HG03457 (cell line): ENCODE results near the gene EIF2B2.
A peak's percentile ranks its signal among the peaks of the same experiment; 100 is the strongest.

Experiments used
- ATAC-seq: cut with Tn5 transposase; IDR thresholded peaks from one replicate; pipeline ENCODE4 v1.9.1; 2021; ENCODE audit warnings: moderate number of reproducible peaks; ENCODE audit not compliant: unreplicated experiment

The EIF2B2 gene

DNA sequence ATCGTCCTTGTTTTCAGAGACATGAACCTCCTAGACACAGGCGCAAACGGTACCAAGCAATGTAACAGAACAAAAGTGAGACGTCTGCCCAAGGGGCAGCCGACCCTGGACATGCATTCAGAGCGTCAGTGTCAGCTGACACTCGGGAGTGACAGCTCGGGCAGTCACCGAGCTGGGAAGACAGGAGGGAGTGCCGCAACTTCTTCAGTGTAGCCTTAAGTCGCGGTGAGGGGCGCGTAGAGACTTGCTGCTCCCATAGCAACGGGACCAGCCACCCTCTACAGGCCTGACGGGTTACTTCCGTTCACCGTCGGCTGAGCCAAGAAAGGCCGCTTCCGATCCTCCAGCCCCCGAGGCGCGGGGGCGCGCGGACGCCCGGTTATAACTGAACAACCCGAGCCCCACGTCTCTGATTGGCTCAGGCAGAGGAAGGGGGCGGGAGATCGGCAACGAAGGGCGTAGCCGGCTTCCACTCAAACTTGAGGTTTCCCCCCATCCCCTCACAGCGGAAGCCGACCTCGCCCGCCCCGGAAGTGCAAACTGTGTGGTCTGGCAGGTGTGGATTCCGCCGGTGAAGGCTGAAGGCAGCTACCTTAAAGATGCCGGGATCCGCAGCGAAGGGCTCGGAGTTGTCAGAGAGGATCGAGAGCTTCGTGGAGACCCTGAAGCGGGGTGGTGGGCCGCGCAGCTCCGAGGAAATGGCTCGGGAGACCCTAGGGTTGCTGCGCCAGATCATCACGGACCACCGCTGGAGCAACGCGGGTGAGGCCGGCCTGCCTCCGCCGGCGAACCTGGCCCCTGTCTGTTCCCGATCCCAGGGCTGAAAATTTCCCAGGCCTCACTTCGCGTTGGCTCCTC lies at the start of gene EIF2B2:
Gene EIF2B2 (plus strand): TSS at position 530 of the 858 bp plus-strand sequence. CDS start 70 bp downstream, at position 600.
- ATAC-seq, result peak; percentile 91

DNA sequence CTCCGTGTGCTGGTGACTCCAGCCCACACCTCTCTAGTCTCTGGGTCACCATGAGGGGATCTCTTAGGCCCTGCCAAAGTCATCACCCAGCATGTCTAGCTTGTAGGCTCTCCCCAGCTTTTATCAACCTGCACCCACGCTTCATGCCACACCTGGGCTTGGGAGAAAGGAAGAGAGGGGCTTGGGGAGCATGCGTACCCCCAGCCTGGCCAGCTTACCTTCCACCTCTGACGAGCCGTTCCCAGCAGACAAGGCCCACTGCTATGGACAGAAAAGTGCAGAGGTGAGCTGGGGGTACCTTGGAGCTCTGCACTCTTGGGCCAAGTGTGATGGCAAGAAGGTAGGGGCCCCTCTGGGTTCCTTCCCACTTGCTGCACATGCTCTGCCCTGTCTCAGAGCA lies 49.0 kb upstream of the EIF2B2 start:
- no peak for ATAC-seq

DNA sequence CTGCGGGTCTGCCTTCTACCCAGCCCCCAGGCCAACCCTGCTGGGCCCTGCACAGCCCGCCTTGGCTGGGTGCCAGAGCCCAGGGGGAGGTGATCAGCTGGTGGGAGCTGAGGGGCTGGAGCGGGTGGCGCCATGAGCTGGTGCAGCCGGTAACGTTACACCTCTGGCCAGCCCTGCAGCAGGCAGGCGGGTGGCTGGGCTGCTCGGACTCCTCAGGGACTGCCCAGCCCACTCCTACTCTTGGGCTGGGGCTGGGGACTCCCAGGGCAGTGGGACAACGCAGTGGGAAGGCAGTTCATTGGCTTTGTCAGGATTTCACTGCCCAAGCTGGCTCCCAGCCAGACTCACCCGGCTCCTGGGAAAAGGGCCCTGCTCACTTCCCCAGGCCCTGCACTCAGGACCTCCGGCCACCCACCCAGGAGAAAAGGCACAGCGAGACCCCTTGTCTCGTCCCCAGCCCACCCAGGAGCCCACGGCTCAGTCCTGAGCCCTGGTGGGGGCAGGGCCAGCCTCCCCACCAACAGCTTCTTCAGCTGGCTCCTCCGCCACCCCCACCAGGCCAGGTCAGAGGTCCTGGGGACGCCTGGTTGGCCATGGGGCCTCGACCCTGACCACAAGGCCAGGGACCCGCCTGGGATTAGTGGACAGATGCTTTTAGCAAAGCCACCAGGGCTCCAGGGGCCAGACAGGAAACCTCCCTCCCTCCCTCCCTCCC lies 48.3 kb upstream of the EIF2B2 start:
- ATAC-seq, result no peak

DNA sequence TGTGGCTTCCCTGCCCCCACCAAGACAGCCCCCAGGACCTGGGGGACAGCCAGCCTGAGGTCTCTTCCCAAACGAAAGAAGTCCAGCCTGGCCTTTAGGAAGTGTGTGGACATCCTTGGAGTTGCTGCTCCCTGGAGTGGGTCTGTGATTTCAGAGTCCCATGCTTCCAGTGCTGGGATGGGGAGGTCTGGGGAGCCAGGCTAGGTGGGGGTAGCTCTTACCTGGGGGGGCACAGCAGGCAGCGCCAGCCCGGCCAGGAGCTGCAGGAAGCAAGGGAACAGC lies 47.8 kb upstream of the EIF2B2 start:
- ATAC-seq, result no peak

DNA sequence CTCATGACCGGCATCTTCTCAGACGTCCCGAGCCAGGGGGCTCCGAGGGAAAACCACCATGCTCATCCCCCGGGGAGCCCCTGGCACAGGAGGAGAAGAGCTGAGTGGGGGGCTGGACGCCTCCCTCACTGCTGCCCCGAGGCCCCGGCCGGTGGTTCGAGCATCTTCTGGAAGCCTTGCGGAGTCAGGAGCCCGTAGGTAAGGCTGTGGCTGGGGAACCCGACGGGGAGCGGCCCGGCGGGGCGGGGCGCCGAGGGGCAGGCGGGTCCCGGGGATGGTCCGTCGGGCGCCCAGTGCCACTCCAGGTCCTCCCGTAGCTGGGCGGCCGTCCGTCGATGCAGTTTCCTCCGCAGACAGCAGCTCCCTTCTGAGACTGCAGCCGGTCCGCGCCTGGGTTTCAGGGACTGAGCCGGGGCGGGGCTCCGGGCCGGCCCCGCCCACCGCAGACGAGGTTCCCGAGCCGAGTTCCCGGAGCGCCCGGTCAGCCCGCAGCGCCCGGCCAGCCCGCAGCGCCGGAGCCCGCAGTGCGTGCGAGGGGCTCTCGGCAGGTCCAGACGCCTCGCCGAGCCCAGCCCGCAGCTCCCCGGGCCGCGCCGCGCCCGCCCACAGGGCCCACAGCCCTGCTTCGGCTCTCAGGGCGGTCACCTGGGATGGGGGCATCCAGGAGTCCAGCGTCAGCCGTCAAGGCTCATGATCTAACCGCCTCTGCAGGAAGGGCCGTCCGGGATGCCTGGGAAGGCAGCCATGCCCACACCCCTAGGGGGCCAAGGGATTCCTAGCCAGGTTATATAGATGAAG lies 47.3 kb upstream of the EIF2B2 start, which contains the start of gene PGF:
Gene PGF (minus strand): TSS at position 369 of the 798 bp plus-strand sequence. CDS start 355 bp downstream, at position 14.
- no peak for ATAC-seq

DNA sequence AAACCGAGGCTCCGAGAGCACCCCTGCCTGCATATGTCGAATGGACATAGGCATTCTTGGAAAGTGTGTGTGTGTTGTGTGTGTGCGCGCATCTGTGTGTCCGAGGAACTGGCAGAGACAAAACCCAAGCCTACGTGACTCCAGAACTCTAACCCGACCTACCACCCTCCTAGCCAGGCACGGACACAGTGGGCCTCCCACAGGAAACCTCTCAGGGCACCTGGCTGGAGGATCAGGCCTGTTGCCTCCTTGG lies 46.8 kb upstream of the EIF2B2 start:
- no peak for ATAC-seq

DNA sequence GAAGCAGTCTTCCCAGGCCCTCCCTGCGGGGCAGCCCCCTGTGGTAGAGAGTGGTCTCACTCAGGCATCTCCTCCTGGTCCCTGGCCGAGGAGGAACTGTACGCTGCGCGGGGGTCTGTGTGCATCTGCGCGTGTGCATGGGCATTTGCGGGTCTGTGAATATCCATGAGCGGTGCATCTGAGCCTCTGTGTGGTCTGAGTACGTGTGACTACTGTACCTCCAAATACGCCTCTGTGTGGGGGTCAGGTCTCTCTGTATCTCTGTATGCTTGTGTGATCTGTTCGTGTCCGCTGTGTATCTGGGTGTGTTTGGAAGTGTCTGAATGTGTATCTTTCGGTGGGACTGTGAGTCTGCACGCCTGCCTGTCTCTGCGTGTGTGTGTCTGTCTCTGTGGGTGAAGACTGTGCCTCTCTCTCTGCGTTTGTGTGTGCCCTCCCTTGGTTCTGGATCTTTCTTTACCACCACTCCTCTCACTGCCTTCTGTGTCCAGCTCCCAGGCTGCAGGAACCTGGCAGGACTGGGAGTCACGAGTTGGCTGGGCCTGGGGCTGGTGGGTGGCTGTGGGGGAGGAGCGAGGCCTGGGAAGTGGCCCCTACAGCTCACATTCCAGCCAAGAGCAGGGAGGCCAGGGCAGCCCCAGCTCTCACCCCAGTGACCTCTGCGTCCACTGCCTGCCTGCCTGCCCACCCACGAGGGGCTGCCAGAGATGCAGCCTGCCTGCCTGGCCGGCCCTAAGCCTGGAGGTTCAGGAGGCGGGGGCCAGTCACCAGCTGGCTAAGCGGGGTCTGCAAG lies 46.2 kb upstream of the EIF2B2 start:
- ATAC-seq, result no peak

DNA sequence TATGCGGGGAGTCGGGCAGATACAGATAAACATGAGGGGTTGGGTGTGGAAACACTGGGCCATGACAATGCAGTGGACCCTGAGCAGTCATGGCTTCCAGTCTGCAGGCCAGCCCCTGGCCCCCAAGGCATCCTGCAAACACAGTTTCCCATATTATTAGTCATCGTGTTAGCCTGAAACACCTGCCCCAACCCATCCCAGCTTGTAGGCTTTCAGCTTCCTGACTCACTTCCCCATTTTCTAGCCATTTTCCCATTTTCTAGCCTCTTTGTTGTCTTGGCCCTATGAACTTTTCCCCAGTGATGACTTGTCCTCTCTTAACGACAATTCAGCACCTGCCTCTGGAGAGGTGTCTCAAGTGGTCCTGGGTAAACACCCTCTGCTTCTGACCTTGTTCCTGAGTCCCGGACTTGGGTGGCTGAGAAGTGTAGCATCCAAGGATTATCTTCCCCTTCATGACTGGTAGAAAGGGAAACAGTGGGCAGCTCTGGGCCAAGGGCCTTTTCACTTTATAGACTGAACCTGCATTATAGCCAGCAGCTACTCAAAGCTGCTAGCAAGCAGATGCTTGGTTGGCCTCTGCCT lies 43.0 kb upstream of the EIF2B2 start:
- ATAC-seq, result no peak

DNA sequence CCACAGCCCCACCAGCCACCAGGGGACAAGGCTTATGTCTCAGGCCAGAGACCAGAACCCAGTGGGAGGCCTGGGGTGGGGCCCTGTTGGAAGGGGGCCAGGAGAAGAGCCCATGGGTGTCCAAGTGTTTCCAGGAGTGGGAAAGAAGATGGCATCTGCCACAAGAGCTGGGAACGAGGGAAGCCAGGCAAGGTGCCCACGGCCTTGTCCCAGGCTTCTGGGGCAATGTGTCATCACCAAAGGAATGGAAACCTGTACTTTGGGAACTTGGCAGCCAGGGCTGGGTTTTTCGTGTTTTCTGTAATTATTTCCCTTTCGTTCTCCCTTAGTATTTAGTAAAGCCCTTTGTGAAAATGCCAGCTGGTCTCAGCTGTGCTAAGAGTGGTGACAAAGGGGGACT lies 42.0 kb upstream of the EIF2B2 start:
- no peak for ATAC-seq

DNA sequence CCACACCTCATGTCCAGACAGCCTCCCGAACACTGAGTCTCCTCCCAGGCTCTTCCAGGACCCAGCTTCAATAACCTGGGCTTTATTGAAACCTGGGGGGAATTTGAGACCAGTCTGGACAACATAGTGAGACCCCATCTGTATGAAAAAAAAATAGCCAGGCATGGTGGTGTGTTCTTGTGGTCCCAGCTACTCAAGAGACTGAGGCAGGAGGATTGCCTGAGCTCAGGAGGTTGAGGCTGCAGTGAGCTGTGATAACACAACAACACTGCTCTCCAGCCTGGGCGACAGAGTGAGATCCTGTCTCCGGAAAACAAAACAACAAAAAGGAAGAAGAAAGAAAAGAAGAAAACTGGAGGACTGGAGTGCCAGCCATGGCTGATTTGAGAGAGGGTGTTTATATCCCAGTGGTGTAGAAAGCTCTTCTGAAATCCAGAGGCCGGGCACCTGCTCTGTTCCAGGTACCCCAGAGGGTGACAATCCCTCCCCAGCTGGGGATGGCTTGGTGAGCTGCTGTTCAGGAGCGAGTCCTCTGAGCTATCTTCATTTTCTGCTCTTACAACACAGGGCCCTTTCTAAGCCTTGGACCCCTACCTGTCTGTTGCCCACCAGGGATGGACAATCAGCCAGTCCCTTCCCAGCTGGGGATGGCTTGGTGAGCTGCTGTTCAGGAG lies 41.3 kb upstream of the EIF2B2 start:
- ATAC-seq, result no peak

DNA sequence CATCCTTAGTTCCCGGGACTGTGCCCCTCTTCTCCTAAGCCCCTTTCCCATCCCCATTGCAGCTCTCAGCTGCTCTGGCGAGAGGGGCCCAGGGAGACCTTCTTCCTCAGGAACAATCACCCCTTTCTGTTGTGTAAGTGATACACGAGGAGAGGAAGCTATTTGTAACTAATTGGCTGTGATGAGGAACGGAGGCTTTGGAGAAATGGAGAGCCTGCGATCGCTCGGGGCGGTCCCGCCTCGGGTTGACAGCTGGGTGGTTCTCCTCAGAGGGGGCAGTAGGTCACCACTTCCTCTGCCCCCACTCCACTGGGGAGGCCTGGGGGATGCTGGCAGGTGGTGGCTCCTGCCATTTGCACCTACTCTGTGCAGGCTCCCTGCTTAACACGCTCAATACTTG lies 40.7 kb upstream of the EIF2B2 start:
- ATAC-seq, result no peak

DNA sequence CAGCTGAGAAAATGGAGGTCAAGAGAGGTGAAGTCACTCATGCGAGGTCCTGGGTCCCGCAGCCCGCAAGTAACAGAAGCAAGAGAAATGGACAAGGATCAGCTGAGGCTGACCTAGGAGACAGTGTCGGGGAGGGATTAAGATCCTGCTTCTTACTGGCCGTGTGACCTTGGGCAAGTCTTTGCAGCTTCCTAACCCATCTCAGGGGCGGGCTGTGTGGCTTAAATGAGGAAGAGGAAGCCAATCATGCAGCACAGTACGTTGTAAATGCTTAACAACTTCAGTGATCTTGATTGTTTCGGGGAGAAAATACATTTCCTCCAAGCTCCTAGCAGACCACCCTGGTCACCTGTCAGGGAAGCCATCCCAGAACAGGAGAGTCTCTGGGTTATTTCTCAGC lies 40.2 kb upstream of the EIF2B2 start:
- no peak for ATAC-seq

DNA sequence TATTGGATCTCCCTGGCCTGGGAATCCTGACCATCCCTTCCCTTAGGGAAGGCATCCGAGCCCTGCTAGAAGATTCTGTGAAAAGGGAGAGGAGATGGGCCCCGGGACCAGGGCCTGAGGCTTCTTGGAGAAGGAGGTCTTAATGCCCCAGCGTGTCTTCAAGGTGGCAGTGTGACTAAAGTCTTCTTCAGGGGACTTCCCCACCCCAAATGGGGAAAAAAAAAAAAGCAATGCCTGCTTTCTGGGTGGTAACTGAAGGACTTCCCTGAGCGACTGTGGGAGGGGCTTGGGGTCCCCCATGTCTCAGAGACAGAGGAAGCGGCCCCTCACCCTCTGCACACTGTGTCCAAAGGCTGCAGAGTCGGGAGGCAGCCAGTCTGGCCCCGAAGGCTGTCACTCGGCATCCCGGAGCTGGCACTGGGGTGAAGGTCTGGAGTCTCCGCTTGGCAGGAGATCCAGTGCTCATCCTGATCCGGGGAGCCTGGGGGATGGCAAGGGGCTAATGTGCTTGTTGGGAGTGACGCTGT lies 39.5 kb upstream of the EIF2B2 start:
- no peak for ATAC-seq

DNA sequence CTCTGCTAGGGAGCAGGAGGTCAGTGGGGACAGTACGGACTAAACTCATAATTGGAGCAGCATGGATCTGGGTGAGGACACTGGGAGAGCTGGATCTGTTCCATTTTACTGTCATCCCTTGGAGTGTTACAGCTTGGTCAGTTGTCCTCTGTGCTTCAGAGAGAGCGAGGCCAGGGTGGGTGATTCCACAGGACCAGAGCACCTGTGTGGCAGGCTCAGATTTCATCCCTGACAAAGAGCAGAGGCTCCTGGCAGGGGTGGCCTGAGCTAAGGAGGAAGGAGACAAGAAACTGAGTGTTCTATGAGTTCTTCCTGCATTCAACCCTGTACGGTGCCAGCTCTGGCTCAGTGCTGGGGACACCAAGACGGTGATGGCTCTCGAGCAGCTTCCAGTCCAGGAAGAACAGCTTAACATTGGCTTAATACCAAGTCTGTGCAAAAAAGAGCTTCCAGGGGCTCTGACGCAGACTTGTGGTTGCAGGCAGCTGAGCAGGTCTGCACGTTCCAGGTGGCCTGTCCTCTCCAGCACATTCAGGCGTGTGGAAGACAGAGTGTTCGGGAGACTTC lies 38.9 kb upstream of the EIF2B2 start:
- ATAC-seq, result no peak

DNA sequence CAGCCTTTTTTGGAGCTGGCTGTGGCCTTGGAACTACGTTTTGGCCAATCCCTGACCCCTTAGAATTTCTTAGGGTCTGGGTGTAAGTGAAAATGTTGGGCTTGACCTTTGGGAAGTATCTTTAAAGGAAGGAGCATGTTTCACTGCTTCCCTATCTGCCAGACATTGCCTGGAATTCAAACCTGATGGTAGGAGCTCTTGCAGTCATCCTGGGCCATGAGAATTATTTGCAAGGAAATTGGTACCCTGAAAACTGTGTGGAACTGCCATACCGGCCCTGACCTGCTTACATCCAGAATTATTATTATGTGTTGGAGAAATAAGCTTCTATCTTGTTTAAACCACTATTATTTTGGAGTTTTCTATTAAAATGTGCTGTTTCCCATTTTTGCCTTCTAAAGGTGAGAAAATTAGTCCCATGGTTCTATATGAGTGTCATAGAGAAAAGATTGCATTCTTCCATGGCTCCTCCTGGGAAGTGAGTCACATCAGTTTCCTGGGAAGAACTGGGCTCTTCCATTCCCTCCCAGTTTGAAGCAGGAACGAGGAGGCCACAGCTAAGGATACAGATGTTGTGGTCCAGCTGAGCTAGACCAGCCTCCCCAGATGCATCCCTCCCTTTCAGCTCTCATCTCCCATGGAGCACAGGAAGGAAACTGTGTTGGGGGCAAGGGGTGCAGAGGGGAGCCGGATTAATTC lies 37.8 kb upstream of the EIF2B2 start:
- no peak for ATAC-seq

DNA sequence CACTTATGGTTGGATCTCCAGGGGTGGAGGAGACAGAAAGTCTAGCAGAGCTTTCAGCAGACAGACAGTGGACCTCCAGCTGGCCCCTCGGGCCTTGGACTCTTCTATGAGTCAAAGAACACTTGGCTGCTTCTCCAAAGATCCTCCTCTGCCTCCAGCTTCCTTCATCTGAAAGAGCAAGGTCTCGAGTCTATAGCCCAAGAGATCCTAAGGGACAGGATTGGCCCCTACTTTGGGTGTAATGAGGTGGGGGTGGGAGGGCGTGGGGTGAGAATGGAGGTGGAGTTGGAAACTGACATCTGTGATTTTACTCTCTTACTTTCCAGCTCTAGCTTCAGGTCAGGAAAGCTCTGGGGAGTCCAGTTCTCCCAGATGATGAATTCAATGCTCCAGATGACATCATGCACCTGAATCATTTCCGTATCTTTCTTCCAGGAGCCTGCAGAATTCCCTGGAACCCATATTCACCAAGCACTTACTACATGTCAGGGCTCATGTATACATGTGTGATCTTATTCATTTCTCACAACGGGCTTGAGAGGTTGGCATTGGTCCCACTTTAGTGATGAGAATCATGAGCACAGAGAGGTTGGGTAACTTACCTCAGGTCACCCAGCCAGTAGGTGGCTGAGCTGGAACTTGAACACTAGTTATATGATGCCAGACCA lies 37.1 kb upstream of the EIF2B2 start:
- ATAC-seq, result no peak

DNA sequence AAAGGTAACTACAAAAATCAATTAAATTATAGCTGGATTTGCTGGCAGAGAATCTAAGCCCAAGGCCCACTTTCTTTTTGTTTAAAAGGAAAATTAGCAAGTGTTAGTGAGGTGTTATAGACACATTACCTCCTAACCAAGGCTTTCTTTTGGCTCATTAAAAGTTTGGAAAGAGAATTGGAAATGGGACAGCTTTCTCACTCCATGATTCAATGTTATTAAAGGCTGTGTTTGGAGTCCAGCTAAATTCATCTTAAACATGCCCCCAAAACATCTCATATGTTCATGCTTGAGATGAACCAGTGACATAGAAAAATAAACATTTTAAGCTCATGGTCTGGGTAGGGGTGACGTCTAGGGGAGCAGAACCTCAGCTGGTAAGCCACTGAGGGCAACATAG lies 33.9 kb upstream of the EIF2B2 start:
- ATAC-seq, result no peak

DNA sequence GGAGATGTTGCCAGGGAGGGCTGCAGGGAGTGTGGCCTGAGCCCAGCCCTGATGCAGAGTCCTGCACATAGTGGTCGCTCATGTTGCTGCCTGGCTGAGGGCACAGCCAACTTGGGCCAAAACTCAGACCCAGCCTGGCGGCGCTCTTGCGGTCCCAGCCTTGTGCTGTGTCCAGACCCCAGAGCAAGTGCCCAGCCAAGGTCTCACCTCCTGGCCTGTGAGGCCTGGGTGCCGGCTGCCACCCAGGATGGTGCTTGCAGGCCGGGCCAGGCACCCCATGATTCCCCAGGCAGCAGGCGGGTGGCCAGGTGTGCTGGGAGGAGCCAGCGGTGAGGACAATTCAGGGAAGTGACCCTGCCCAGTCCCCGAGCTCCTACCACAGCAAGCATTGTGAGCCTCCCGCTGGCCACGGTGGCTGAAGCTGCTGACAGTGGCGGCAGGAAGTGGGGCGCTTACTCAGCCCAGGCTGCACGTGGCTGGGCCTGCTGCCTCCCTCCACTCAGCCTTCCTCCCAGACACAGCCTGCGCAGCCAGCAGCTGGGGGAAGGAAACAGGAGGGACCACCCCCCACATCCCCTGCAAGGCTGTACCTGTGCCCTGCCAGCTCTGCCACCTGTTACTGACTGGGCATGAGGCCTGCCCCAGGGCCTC lies 29.6 kb upstream of the EIF2B2 start:
- ATAC-seq, result no peak
